ENCODE measurements around the gene WDR19.
"Not testable (repeated sequence)": the region's sequence is repeated elsewhere in the genome, so short reads cannot be mapped to it uniquely, and the experiment has no call there.

The WDR19 gene

GRCh38 chr4:39181905-39182638 is at the start of gene WDR19:
Gene WDR19, plus strand, starts transcription at chr4:39182529. Its CDS starts 29 bp downstream, at chr4:39182558.
- DNase-seq: peak; percentile 98

GRCh38 chr4:39133623-39134022 is 48.7 kb upstream of the WDR19 start:
- DNase-seq: no peak

- no peak for DNase-seq
These were observed 47.5 kb upstream of the WDR19 start for GRCh38 chr4:39134683-39135306.

GRCh38 chr4:39138227-39138626 is 44.1 kb upstream of the WDR19 start:
- DNase-seq: not testable (repeated sequence)

- no peak for DNase-seq
These were observed 36.1 kb upstream of the WDR19 start for GRCh38 chr4:39146211-39146610.

GRCh38 chr4:39154009-39154408 is 28.3 kb upstream of the WDR19 start:
- DNase-seq: no peak

- DNase-seq: no peak
These were observed 24.8 kb upstream of the WDR19 start for GRCh38 chr4:39157520-39157919.

GRCh38 chr4:39166177-39166576 is 16.2 kb upstream of the WDR19 start:
- DNase-seq: no peak

- no peak for DNase-seq
These were observed 15.7 kb upstream of the WDR19 start for GRCh38 chr4:39166669-39167068.

GRCh38 chr4:39169426-39169825 is 12.9 kb upstream of the WDR19 start:
- DNase-seq: no peak

- no peak for DNase-seq
These were observed 12.0 kb upstream of the WDR19 start for GRCh38 chr4:39170301-39170700.

- no peak for DNase-seq
These were observed 3.6 kb upstream of the WDR19 start for GRCh38 chr4:39178706-39179105.

GRCh38 chr4:39179681-39180080 is 2.6 kb upstream of the WDR19 start:
- DNase-seq: no peak

- DNase-seq: not testable (repeated sequence)
These were observed 1.7 kb upstream of the WDR19 start for GRCh38 chr4:39180629-39181028.

GRCh38 chr4:39181520-39181904 is 817 bp upstream of the WDR19 start:
- DNase-seq: no peak

GRCh38 chr4:39201963-39202362 is 19.6 kb downstream of the WDR19 start:
- DNase-seq: no peak

GRCh38 chr4:39204543-39204942 is 22.2 kb downstream of the WDR19 start:
- no peak for DNase-seq

- no peak for DNase-seq
These were observed 22.7 kb downstream of the WDR19 start for GRCh38 chr4:39205000-39205399.

GRCh38 chr4:39205476-39205875 is 23.1 kb downstream of the WDR19 start:
- DNase-seq: no peak

GRCh38 chr4:39227906-39228305 is 45.6 kb downstream of the WDR19 start:
- no peak for DNase-seq

GRCh38 chr4:39228377-39228776 is 46.0 kb downstream of the WDR19 start:
- DNase-seq: no peak

GRCh38 chr4:39230462-39230861 is 48.1 kb downstream of the WDR19 start:
- no peak for DNase-seq

GRCh38 chr4:39231660-39232059 is 49.3 kb downstream of the WDR19 start:
- DNase-seq: no peak

- no peak for DNase-seq
These were observed 49.8 kb downstream of the WDR19 start for GRCh38 chr4:39232100-39232499.

GRCh38 chr4:39233114-39233513 is 50.8 kb downstream of the WDR19 start:
- DNase-seq: no peak

Measured in activated CD4-positive, alpha-beta T cell treated with anti-CD3 and anti-CD28 coated beads for 1 hour (primary cell).